Astrocyte (in vitro differentiated cells and primary cell): Measurements from ENCODE around the gene NME3. TPM values are rescaled to one million over a fixed set of nuclear protein-coding genes. Genes with fewer than 3 reads are reported as not detected.

Source experiments
- DNase-seq: peaks from one replicate; pipeline ENCODE4 v3.0.0-alpha.2; 2010; ENCODE audit warnings: low read depth
- FAIRE-seq: peaks from 2 replicates; lab custom pipeline; 2011; peaks lifted over from hg19 to GRCh38; lab: Jason Lieb, UNC
- H2AFZ ChIP-seq: 2 replicates; pipeline ENCODE4 v1.6.0; 2012; ENCODE audit warnings: low read depth, low read length, inconsistent platforms
- H3K27ac ChIP-seq: 2 replicates; pipeline ENCODE4 v1.5.1; 2011; ENCODE audit warnings: low read depth, low read length, inconsistent platforms
- H3K27me3 ChIP-seq: 2 replicates; pipeline ENCODE4 v1.6.0; 2011; ENCODE audit warnings: low read length, inconsistent platforms; ENCODE audit not compliant: insufficient read depth
- H3K36me3 ChIP-seq: 2 replicates; pipeline ENCODE4 v1.5.1; 2011; ENCODE audit warnings: low read length, inconsistent platforms; ENCODE audit not compliant: insufficient read depth
- H3K4me1 ChIP-seq: 2 replicates; pipeline ENCODE4 v1.5.1; 2011; ENCODE audit warnings: low read length, inconsistent platforms; ENCODE audit not compliant: insufficient read depth
- H3K4me2 ChIP-seq: 2 replicates; pipeline ENCODE4 v1.6.0; 2012; ENCODE audit warnings: low read length, inconsistent platforms
- H3K4me3 ChIP-seq: 2 replicates; pipeline ENCODE4 v1.5.1; 2011; ENCODE audit warnings: low read depth, mild to moderate bottlenecking, low read length, inconsistent platforms; ENCODE audit not compliant: insufficient read depth
- H3K79me2 ChIP-seq: 2 replicates; pipeline ENCODE4 v1.6.0; 2012; ENCODE audit warnings: mild to moderate bottlenecking, low read length, inconsistent platforms; ENCODE audit not compliant: insufficient read depth
- H3K9ac ChIP-seq: 2 replicates; pipeline ENCODE4 v1.6.0; 2012; ENCODE audit warnings: mild to moderate bottlenecking, low read length, inconsistent platforms
- H3K9me3 ChIP-seq: 2 replicates; pipeline ENCODE4 v1.5.1; 2012; ENCODE audit warnings: low read depth, mild to moderate bottlenecking, low read length, inconsistent platforms; ENCODE audit not compliant: insufficient read depth
- H4K20me1 ChIP-seq: 2 replicates; pipeline ENCODE4 v1.6.0; 2012; ENCODE audit warnings: low read length, inconsistent platforms; ENCODE audit not compliant: insufficient read depth
- H3K27ac Mint-ChIP-seq: one replicate; pipeline ENCODE4 v1.8.0; 2021; ENCODE audit warnings: mild to moderate bottlenecking, mixed read lengths; ENCODE audit not compliant: unreplicated experiment
- H3K27me3 Mint-ChIP-seq: one replicate; pipeline ENCODE4 v1.8.0; 2021; ENCODE audit warnings: low read depth, mixed read lengths; ENCODE audit not compliant: unreplicated experiment
- H3K36me3 Mint-ChIP-seq: one replicate; pipeline ENCODE4 v1.8.0; 2021; ENCODE audit warnings: low read depth, mixed read lengths; ENCODE audit not compliant: unreplicated experiment
- H3K4me1 Mint-ChIP-seq: one replicate; pipeline ENCODE4 v1.8.0; 2021; ENCODE audit warnings: low read depth, mixed read lengths; ENCODE audit not compliant: unreplicated experiment
- H3K4me3 Mint-ChIP-seq: one replicate; pipeline ENCODE4 v1.8.0; 2021; ENCODE audit warnings: mild to moderate bottlenecking, moderate library complexity, mixed read lengths; ENCODE audit not compliant: unreplicated experiment
- H3K9me3 Mint-ChIP-seq: one replicate; pipeline ENCODE4 v1.8.0; 2021; ENCODE audit warnings: mild to moderate bottlenecking, mixed read lengths; ENCODE audit not compliant: unreplicated experiment
- CTCF ChIP-seq: IDR thresholded peaks from 2 replicates; pipeline ENCODE4 v1.5.1; 2011; ENCODE audit warnings: low read depth, mild to moderate bottlenecking, inconsistent platforms, low read length, moderate library complexity; ENCODE audit not compliant: insufficient read depth
- EZH2 ChIP-seq: IDR thresholded peaks from 2 replicates; pipeline ENCODE4 v1.6.1; 2012; ENCODE audit warnings: mild to moderate bottlenecking, low read length, inconsistent platforms; ENCODE audit not compliant: insufficient read depth
- total RNA-seq: library from RNA; stranded (reverse); gene quantifications from 2 replicates; pipeline ENCODE4 v1.2.1, GENCODE V29; 2021

Gene NME3
- total RNA-seq, 1 donor from 2014 or later, result 36.3 TPM

DNA sequence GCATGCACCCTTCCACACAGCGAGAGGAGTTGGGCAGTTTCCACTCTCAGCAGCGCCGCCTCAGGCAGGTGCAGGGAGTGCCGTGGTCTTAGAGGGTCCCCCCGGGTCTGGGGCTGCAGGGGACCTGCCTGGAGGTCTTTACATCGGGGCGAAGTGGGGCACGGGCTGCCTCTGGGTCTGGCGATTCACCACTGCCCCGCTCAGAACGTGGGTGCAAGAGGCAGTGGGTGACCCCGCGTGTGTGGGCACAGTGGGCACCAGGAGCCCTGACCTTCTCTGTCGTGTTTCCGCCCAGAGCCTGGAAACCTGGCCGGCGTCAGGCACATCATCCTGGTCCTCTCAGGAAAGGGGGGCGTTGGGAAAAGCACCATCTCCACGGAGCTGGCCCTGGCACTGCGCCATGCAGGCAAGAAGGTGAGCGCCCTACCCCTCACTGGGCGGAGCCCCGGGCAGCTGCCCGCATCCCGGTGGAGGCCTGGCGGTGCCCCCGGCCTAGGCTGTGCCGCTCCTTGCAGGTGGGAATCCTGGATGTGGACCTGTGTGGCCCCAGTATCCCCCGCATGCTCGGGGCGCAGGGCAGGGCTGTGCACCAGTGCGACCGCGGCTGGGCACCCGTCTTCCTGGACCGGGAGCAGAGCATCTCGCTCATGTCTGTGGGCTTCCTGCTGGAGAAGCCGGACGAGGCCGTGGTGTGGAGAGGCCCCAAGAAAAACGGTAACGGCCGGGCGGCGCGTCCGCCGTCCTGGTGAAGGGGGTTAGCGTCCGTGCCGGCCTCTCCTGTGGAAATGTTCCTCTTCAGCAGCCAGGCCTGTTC lies 15.1 kb upstream of the NME3 start:
- Histone ChIP-seq H2AFZ (no peak overlapping the region), H3K36me3 (peaks cover 2% of the 10 kb centered on the region), H3K27ac (no peak overlapping the region), H3K79me2 (peaks cover 60% of the 10 kb centered on the region), H3K27me3 (no peaks in the 10 kb centered on the region), H3K4me1 (peaks cover 6% of the 10 kb centered on the region), H3K9ac (no peak overlapping the region), H3K9me3 (no peaks in the 10 kb centered on the region), H3K4me3 (no peak overlapping the region), H4K20me1 (peaks cover 39% of the 10 kb centered on the region), H3K4me2 (no peak overlapping the region)
- no peaks in the 10 kb centered on the region for H3K27me3 Mint-ChIP-seq
- TF ChIP-seq CTCF (no peak), EZH2 (no peak)
- no peaks in the 10 kb centered on the region for H3K9me3 Mint-ChIP-seq
- peaks cover 4% of the 10 kb centered on the region for H3K4me1 Mint-ChIP-seq
- no peak overlapping the region for H3K4me3 Mint-ChIP-seq
- H3K27ac Mint-ChIP-seq, result no peak overlapping the region
- H3K36me3 Mint-ChIP-seq, result peaks cover 2% of the 10 kb centered on the region
- DNase-seq, result no peak
- no peak for FAIRE-seq

DNA sequence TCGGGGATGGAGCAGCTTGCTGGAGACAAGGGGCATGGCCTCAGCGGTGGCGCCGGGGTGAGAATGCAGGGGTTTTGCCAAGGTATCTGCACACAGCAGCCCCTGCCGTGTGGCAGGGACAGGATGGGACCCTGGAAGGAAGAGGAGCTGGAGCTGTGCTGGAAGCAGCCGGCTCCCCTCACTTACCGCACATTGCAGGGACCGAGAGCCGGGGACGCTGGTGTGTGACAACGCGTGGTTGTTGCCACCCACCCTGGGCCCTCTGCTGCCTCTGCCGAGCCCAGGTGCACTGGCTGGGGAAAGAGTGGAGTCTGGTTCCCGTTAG lies 14.5 kb upstream of the NME3 start:
- H3K27ac Mint-ChIP-seq, result no peak overlapping the region
- peaks cover 9% of the 10 kb centered on the region for H3K4me1 Mint-ChIP-seq
- peaks cover 67% of the 10 kb centered on the region for H3K79me2 ChIP-seq
- no peak overlapping the region for H3K27ac ChIP-seq
- DNase-seq (no peak), FAIRE-seq (no peak)
- no peak overlapping the region for H3K4me2 ChIP-seq
- H3K9ac ChIP-seq, result no peak overlapping the region
- no peaks in the 10 kb centered on the region for H3K27me3 ChIP-seq
- H3K9me3 Mint-ChIP-seq, result no peaks in the 10 kb centered on the region
- peaks cover 12% of the 10 kb centered on the region for H3K4me1 ChIP-seq
- H3K4me3 ChIP-seq, result no peak overlapping the region
- peaks cover 2% of the 10 kb centered on the region for H3K36me3 Mint-ChIP-seq
- no peaks in the 10 kb centered on the region for H3K27me3 Mint-ChIP-seq
- peaks cover 46% of the 10 kb centered on the region for H4K20me1 ChIP-seq
- TF ChIP-seq CTCF, result no peak
- no peak for TF ChIP-seq EZH2
- H3K4me3 Mint-ChIP-seq, result no peak overlapping the region
- peaks cover 2% of the 10 kb centered on the region for H3K36me3 ChIP-seq
- H2AFZ ChIP-seq, result no peak overlapping the region
- H3K9me3 ChIP-seq, result no peaks in the 10 kb centered on the region
